GM06990 (cell line): ENCODE data around the gene DUOXA2.

ENCODE experiments used
- DNase-seq: peaks from one replicate; pipeline ENCODE4 v3.0.0-alpha.2; 2011; ENCODE audit not compliant: insufficient read length; ENCODE audit errors: extremely low read depth
- H3K27me3 ChIP-seq: replicated peaks from 2 replicates; pipeline ENCODE4 v1.6.0; 2011; ENCODE audit warnings: low read length; ENCODE audit not compliant: control insufficient read depth, insufficient read depth
- H3K36me3 ChIP-seq: 2 replicates; pipeline ENCODE4 v1.5.1; 2011; ENCODE audit warnings: low read length; ENCODE audit not compliant: control insufficient read depth, insufficient read depth
- H3K4me3 ChIP-seq: replicated peaks from 2 replicates; pipeline ENCODE4 v1.5.1; 2011; ENCODE audit warnings: low read depth, mild to moderate bottlenecking, control low read depth, low read length
- CTCF ChIP-seq: IDR thresholded peaks from 2 replicates; pipeline ENCODE4 v1.5.1; 2011; ENCODE audit warnings: low read length, control low read depth, mild to moderate bottlenecking, inconsistent platforms; ENCODE audit not compliant: insufficient read depth, poor library complexity, severe bottlenecking

DUOXA2 gene

GRCh38 chr15:45126535-45127158 lies 12.5 kb downstream of the DUOXA2 start:
- TF ChIP-seq CTCF, result peak; percentile 67
- Histone ChIP-seq H3K27me3 (no peaks in the 10 kb centered on the region; the same call in none of the 2 replicates), H3K4me3 (no peak overlapping the region), H3K36me3 (no peaks in the 10 kb centered on the region)
- DNase-seq, result no peak

GRCh38 chr15:45128971-45129639 lies 15.0 kb downstream of the DUOXA2 start:
- Histone ChIP-seq H3K27me3 (no peaks in the 10 kb centered on the region; the same call in none of the 2 replicates), H3K4me3 (no peak overlapping the region), H3K36me3 (no peaks in the 10 kb centered on the region)
- TF ChIP-seq CTCF, result no peak
- no peak for DNase-seq

GRCh38 chr15:45129651-45130129 lies 15.6 kb downstream of the DUOXA2 start, which contains the start of the genes DUOX1 and DUOXA1:
Gene DUOX1 (plus strand): TSS chr15:45129994. CDS start chr15:45131967, 1,973 bp downstream.
Gene DUOXA1 (minus strand): TSS chr15:45129879. CDS start chr15:45123014, 6,865 bp downstream.
- H3K27me3 ChIP-seq, result no peaks in the 10 kb centered on the region; the same call in none of the 2 replicates
- TF ChIP-seq CTCF, result no peak
- no peaks in the 10 kb centered on the region for H3K36me3 ChIP-seq
- H3K4me3 ChIP-seq, result no peak within 1 kb of the TSS
- DNase-seq, result no peak

- peaks cover 2% of the 10 kb centered on the region for H3K27me3 ChIP-seq
- no peak for DNase-seq
- TF ChIP-seq CTCF, result no peak
- H3K36me3 ChIP-seq, result no peaks in the 10 kb centered on the region
- H3K4me3 ChIP-seq, result no peak overlapping the region
Observed at GRCh38 chr15:45130291-45131000, 16.3 kb downstream of the DUOXA2 start.

GRCh38 chr15:45131510-45131909 lies 17.4 kb downstream of the DUOXA2 start:
- H3K27me3 ChIP-seq, result peaks cover 2% of the 10 kb centered on the region; the same call in 1 of the 2 replicates
- TF ChIP-seq CTCF, result no peak
- H3K36me3 ChIP-seq, result no peaks in the 10 kb centered on the region
- H3K4me3 ChIP-seq, result no peak overlapping the region
- DNase-seq, result no peak
